Lower leg skin (tissue), 4 donors: ENCODE results near the gene PLCH1. TPM values are rescaled to one million over a fixed set of nuclear protein-coding genes. Genes with fewer than 3 reads are reported as not detected.

ENCODE experiments used
- DNase-seq, 2 donors: peaks; one replicate each; pipeline ENCODE4 v3.0.0-alpha.2; 2019; ENCODE audit warnings: low spot score in 2 of 2
- H3K4me3 ChIP-seq: fragments of 200-600 bp; sonication (generic); 2 replicates; pipeline ENCODE4 v1.5.1; 2017; ENCODE audit warnings: mild to moderate bottlenecking, low read depth; ENCODE audit not compliant: poor library complexity, severe bottlenecking
- CTCF ChIP-seq, 3 donors: fragments of 450-650 bp; IDR thresholded peaks; one replicate each; pipeline ENCODE4 v1.5.1; 2016; ENCODE audit warnings: antibody characterized with exemption in 3 of 3, mild to moderate bottlenecking in 3 of 3, moderate library complexity in 2 of 3
- POLR2A ChIP-seq, 2 donors: fragments of 450-650 bp; IDR thresholded peaks; one replicate each; pipeline ENCODE4 v1.6.1; 2016 to 2017; ENCODE audit warnings: antibody characterized with exemption in 2 of 2, mild to moderate bottlenecking in 1 of 2, moderate library complexity in 1 of 2
- WGBS, 2 donors: methylation state at CpG; one replicate each; pipeline ENCODE4 v1.1.5; 2018; 5-methylcytosine and 5-hydroxymethylcytosine counted together
- intact Hi-C: fragments of 100-400 bp; cut with DNase I; formaldehyde crosslinking; loops from one replicate; pipeline ENCODE4 v1.15.0; 2023; ENCODE audit warnings: low total_unique reads
- total RNA-seq, 4 donors: library from RNA; depleted of rRNA; stranded (reverse); fragments of >200 nt; gene quantifications; one replicate each; pipeline ENCODE4 v1.1.0, GENCODE V29; 2016

PLCH1 gene
- total RNA-seq, 4 donors from 2014 or later = 0.55 to 1.2 (median 0.79) TPM

DNA sequence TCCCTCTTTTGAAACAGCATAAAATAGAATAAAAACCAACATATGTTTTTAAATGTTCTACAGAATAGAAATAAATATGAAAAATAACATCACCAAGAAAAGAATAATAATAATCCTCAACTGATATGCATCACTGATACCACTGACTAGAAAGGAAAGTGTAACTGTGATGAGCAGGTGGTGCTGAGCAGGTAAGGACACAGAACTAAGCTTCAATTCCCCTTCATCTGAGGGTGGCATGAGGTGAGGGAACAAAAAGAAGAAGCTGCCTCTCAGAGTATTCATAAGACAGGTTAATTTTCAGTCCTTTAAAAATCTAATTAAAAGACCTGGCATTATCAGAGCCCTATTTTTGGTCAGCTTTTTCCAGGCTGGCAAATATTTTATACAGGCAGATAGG, 216.3 kb downstream of the PLCH1 start:
- intact Hi-C loops = no loop called here
- H3K4me3 ChIP-seq = no peak overlapping the region
- DNase-seq = no peak
- TF ChIP-seq CTCF (IDR thresholded peaks at IDR 0.05) (no peak), POLR2A (IDR thresholded peaks at IDR 0.05) (no peak)

DNA sequence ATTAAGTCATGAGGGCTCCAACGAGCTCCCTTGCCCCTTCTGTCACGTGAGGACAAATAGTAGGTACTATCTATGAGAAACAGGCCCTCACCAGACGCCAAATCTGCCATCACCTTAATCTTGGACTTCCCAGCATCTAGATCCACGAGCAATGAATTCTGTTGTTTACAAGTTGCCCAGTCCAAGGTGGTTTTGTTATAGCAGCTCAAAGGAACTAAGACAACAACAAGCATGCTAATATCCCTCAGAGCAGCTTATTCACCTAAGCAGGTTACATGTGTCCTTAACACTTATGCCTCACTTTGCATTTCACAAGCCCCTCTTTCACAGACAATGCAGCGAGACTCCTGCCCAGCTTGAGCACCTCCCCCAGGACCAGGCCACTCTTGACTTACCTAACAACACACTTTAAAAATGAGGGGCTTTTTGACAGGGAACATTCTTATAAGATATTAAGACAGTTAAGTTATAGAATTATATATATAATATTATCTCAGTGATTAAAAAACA, 219.5 kb downstream of the PLCH1 start:
- no peak overlapping the region for H3K4me3 ChIP-seq
- intact Hi-C loops = no loop called here
- no peak for DNase-seq
- TF ChIP-seq POLR2A (IDR thresholded peaks at IDR 0.05) (no peak), CTCF (IDR thresholded peaks at IDR 0.05) (no peak)
- WGBS, 2 donors = 87 to 90% methylated on average over 5 of the region's 5 CpGs

- 70 to 72% methylated on average over 2 of the region's 2 CpGs for WGBS, 2 donors
- intact Hi-C loops = no loop called here
These were observed 224.4 kb downstream of the PLCH1 start for GRCh38 chr3:155520463-155520862.

DNA sequence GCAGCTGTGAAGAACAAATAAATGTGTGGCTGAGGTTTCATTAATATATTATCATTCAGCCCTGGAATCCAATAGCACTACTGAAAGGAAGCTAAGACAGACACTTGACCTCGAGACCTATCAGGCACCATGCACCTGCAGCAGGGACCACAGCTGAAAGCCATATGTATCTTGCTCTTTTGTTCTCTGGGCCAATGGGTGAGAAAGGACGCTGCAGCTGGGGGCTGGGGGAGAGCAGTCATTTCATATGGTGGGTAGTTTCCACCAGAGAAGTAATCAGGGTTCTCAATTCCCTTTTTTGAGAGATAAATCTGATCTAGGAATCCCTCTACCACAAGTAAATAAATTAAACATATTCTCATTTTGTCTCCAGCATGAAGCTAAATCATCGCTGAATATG, 225.8 kb downstream of the PLCH1 start:
- intact Hi-C loops = no loop called here

More at GRCh38 chr3:155520463-155520862, 224.4 kb downstream of the PLCH1 start:
- no peak for TF ChIP-seq POLR2A (IDR thresholded peaks at IDR 0.05)
- no peak overlapping the region for H3K4me3 ChIP-seq
- DNase-seq = no peak

GRCh38 chr3:155517903-155518302, 227.0 kb downstream of the PLCH1 start:
- WGBS, 2 donors = 43 to 62% methylated on average over 1 of the region's 1 CpG
- H3K4me3 ChIP-seq = no peak overlapping the region
- intact Hi-C loops = no loop called here
- TF ChIP-seq POLR2A (IDR thresholded peaks at IDR 0.05) (no peak), CTCF (IDR thresholded peaks at IDR 0.05) (no peak)
- DNase-seq = no peak

More for the DNA sequence above, 225.8 kb downstream of the PLCH1 start:
- DNase-seq = no peak
- TF ChIP-seq CTCF (IDR thresholded peaks at IDR 0.05) = no peak
- no peak for TF ChIP-seq POLR2A (IDR thresholded peaks at IDR 0.05)
- H3K4me3 ChIP-seq = no peak overlapping the region
- 72 to 89% methylated on average over 3 of the region's 3 CpGs for WGBS, 2 donors

DNA sequence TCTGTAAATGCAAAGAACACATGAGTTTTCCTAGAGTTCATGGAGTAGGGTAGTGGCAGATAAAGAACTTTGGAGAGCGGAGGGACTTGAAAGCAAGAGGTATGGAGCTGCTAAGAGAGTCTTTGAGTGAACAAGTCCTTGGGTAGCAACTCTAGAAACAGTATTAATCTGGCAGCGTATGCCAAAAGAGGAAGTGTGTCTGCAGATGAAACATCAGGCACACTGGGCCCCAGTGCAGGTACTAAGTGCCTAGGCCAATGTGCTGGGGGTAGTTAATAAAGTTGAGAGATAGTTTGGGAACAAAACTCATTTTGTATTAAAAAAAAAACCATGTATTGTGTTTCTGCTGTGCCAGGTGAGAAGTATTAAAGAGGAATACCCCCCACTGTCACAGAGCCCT, 228.4 kb downstream of the PLCH1 start:
- no peak for TF ChIP-seq CTCF (IDR thresholded peaks at IDR 0.05)
- no peak for TF ChIP-seq POLR2A (IDR thresholded peaks at IDR 0.05)
- DNase-seq = no peak
- 82 to 88% methylated on average over 2 of the region's 2 CpGs for WGBS, 2 donors
- intact Hi-C loops = no loop called here
- no peak overlapping the region for H3K4me3 ChIP-seq
